HepG2 (cell line): Measurements from ENCODE around the gene FAM234A. TPM values are rescaled to one million over a fixed set of nuclear protein-coding genes. Genes with fewer than 3 reads are reported as not detected.
A peak's percentile ranks its signal among the peaks of the same experiment; 100 is the strongest.

Source experiments
- EHMT2 ChIP-seq: fragments of 200-600 bp; sonication (generic); IDR thresholded peaks from 2 replicates; pipeline ENCODE4 v1.7.0; 2017; ENCODE audit warnings: antibody characterized with exemption, low read depth, low read length, borderline replicate concordance
- HNRNPL ChIP-seq: fragments of 200-400 bp; formaldehyde crosslinking; IDR thresholded peaks from 2 replicates; pipeline ENCODE4 v1.6.1; 2017; ENCODE audit warnings: mild to moderate bottlenecking, low read depth, low read length
- MBNL3 ChIP-seq: fragments of 250-450 bp; sonication (Bioruptor Pico); conservative IDR thresholded peaks from 2 replicates; pipeline ENCODE4 v1.8.0; 2022; ENCODE audit warnings: mild to moderate bottlenecking, inconsistent platforms
- POLR2A ChIP-seq, 2 experiments: IDR thresholded peaks; 2 replicates each; pipeline ENCODE4 v1.6.1; 2011; ENCODE audit warnings: low read depth in 2 of 2, low read length in 2 of 2, mild to moderate bottlenecking in 1 of 2, moderate library complexity in 1 of 2; ENCODE audit not compliant: insufficient read depth in 1 of 2
- RFX3 ChIP-seq: IDR thresholded peaks from 2 replicates; pipeline ENCODE4 v1.6.1; 2016; ENCODE audit warnings: missing biosample characterization, missing genetic modification reagents
- SMARCC2 ChIP-seq: fragments of 450-650 bp; IDR thresholded peaks from 2 replicates; pipeline ENCODE4 v1.6.1; 2017; ENCODE audit warnings: antibody characterized with exemption, mild to moderate bottlenecking
- SP5 ChIP-seq: IDR thresholded peaks from 2 replicates; pipeline ENCODE4 v1.6.1; 2016; ENCODE audit warnings: low read depth, borderline replicate concordance
- TRIM24 ChIP-seq: sonication (generic); formaldehyde crosslinking; IDR thresholded peaks from 2 replicates; pipeline ENCODE4 v1.8.0; 2022; ENCODE audit warnings: mild to moderate bottlenecking, missing genetic modification reagents
- ZMYM4 ChIP-seq: sonication (generic); formaldehyde crosslinking; IDR thresholded peaks from 2 replicates; pipeline ENCODE4 v1.8.1; 2023; ENCODE audit warnings: mild to moderate bottlenecking, missing genetic modification reagents
- ZNF570 ChIP-seq: sonication (generic); formaldehyde crosslinking; IDR thresholded peaks from 2 replicates; pipeline ENCODE4 v1.4.0; 2020; ENCODE audit warnings: mild to moderate bottlenecking, missing genetic modification reagents, borderline replicate concordance
- ZNF749 ChIP-seq: sonication (generic); formaldehyde crosslinking; IDR thresholded peaks from 2 replicates; pipeline ENCODE4 v1.8.0; 2022; ENCODE audit warnings: mild to moderate bottlenecking, missing genetic modification reagents, moderate library complexity, borderline replicate concordance
- polyA plus RNA-seq, 8 experiments: library from polyadenylated mRNA; depleted of rRNA in 3 of 8; stranded (reverse) in 7 of 8; unstranded in 1 of 8; fragments of >200 nt; fragmentation: Illumina TruSeq in 4 of 8; extraction: Trizol in 4 of 8; gene quantifications; 2 replicates each; pipeline versions ENCODE4 v1.2.1 to v1.2.3, GENCODE V29; 2011 to 2016; ENCODE audit warnings: low read depth in 4 of 8, missing spikeins in 1 of 8, mixed read lengths in 1 of 8; ENCODE audit not compliant: insufficient read depth in 1 of 8
- total RNA-seq, 5 experiments: library from RNA; depleted of rRNA; stranded (reverse); fragments of >200 nt; fragmentation: Illumina TruSeq; extraction: Trizol; gene quantifications; 2 replicates each; pipeline ENCODE4 v1.2.3, GENCODE V29; 2016; ENCODE audit warnings: low read depth in 1 of 5
- TF ChIP-seq, protein P1 (sequence below): sonication (generic); formaldehyde crosslinking; IDR thresholded peaks from 2 replicates; pipeline ENCODE4 v1.9.0; 2021; ENCODE audit warnings: mild to moderate bottlenecking, missing genetic modification reagents
- TF ChIP-seq, protein P2 (sequence below): sonication (generic); formaldehyde crosslinking; IDR thresholded peaks from 2 replicates; pipeline ENCODE4 v1.4.0; 2020; ENCODE audit warnings: missing genetic modification reagents
- TF ChIP-seq, protein P3 (sequence below): sonication (generic); formaldehyde crosslinking; IDR thresholded peaks from 2 replicates; pipeline ENCODE4 v1.4.0; 2020; ENCODE audit warnings: missing genetic modification reagents
- TF ChIP-seq, protein P4 (sequence below): sonication (generic); formaldehyde crosslinking; IDR thresholded peaks from 2 replicates; pipeline ENCODE4 v1.5.0; 2020; ENCODE audit warnings: mild to moderate bottlenecking, missing genetic modification reagents

The FAM234A gene
- total and polyA plus RNA-seq, 2 of the 13 experiments (the other 11 are each of a cell fraction or from before 2014, with no cell fraction given) = 29.2 to 34.4 TPM

DNA sequence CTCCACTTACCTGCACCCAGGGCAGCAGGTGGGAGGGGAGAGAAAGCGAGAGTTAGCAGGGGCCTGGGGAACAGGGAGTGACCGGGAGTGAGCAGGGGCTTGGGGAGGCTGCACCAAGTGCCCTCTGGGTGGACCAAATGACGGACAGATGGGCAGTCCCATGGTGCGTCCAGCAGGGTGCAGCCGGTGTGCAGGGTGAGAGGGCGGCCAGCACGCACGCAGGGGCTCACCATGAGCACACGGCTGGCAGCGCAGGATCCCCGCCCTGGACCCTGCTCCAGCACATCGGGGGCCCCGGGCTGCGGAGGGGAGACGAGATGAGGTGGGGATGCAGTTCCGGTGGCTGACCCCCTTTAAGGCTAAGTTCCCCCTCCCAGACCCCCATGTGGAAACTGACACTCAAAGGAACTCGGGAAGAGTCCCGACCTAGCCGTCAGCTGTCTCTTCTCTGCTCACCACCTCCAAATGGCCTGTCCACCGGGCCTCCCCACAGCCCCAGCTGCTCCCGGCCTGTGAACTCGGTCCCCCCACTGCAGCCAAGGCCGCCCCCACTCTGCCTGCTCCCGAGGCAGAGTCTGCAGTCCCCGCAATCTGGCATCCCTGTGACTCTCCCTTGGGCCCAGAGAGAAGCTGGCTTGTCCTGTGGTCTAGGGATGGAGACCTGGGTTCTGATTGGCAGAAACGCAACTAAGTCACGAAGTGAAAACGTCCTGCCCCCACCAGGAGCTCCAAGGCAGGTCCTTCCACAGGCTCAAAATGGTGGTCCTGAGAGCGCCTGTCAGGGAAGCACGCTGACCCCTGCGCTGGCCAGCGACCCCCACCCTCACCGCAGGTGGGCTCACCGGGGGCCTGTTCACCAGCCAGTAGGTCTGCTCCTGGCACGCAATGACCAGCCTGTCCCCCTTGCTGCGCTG is 38.3 kb downstream of the FAM234A start (continued):
- TF ChIP-seq, protein P1, sequence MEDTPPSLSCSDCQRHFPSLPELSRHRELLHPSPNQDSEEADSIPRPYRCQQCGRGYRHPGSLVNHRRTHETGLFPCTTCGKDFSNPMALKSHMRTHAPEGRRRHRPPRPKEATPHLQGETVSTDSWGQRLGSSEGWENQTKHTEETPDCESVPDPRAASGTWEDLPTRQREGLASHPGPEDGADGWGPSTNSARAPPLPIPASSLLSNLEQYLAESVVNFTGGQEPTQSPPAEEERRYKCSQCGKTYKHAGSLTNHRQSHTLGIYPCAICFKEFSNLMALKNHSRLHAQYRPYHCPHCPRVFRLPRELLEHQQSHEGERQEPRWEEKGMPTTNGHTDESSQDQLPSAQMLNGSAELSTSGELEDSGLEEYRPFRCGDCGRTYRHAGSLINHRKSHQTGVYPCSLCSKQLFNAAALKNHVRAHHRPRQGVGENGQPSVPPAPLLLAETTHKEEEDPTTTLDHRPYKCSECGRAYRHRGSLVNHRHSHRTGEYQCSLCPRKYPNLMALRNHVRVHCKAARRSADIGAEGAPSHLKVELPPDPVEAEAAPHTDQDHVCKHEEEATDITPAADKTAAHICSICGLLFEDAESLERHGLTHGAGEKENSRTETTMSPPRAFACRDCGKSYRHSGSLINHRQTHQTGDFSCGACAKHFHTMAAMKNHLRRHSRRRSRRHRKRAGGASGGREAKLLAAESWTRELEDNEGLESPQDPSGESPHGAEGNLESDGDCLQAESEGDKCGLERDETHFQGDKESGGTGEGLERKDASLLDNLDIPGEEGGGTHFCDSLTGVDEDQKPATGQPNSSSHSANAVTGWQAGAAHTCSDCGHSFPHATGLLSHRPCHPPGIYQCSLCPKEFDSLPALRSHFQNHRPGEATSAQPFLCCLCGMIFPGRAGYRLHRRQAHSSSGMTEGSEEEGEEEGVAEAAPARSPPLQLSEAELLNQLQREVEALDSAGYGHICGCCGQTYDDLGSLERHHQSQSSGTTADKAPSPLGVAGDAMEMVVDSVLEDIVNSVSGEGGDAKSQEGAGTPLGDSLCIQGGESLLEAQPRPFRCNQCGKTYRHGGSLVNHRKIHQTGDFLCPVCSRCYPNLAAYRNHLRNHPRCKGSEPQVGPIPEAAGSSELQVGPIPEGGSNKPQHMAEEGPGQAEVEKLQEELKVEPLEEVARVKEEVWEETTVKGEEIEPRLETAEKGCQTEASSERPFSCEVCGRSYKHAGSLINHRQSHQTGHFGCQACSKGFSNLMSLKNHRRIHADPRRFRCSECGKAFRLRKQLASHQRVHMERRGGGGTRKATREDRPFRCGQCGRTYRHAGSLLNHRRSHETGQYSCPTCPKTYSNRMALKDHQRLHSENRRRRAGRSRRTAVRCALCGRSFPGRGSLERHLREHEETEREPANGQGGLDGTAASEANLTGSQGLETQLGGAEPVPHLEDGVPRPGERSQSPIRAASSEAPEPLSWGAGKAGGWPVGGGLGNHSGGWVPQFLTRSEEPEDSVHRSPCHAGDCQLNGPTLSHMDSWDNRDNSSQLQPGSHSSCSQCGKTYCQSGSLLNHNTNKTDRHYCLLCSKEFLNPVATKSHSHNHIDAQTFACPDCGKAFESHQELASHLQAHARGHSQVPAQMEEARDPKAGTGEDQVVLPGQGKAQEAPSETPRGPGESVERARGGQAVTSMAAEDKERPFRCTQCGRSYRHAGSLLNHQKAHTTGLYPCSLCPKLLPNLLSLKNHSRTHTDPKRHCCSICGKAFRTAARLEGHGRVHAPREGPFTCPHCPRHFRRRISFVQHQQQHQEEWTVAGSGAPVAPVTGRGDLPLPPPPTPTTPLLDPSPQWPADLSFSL (CRISPR knock-in tag) = no peak
- TF ChIP-seq POLR2A (IDR thresholded peaks at IDR 0.05; ENCODE audit: insufficient read depth in 1 of 2, low read depth in 2 of 2, low read length in 2 of 2) = no peak
- TF ChIP-seq, protein P2, sequence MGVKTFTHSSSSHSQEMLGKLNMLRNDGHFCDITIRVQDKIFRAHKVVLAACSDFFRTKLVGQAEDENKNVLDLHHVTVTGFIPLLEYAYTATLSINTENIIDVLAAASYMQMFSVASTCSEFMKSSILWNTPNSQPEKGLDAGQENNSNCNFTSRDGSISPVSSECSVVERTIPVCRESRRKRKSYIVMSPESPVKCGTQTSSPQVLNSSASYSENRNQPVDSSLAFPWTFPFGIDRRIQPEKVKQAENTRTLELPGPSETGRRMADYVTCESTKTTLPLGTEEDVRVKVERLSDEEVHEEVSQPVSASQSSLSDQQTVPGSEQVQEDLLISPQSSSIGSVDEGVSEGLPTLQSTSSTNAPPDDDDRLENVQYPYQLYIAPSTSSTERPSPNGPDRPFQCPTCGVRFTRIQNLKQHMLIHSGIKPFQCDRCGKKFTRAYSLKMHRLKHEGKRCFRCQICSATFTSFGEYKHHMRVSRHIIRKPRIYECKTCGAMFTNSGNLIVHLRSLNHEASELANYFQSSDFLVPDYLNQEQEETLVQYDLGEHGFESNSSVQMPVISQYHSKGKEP = no peak
- TF ChIP-seq, protein P3, sequence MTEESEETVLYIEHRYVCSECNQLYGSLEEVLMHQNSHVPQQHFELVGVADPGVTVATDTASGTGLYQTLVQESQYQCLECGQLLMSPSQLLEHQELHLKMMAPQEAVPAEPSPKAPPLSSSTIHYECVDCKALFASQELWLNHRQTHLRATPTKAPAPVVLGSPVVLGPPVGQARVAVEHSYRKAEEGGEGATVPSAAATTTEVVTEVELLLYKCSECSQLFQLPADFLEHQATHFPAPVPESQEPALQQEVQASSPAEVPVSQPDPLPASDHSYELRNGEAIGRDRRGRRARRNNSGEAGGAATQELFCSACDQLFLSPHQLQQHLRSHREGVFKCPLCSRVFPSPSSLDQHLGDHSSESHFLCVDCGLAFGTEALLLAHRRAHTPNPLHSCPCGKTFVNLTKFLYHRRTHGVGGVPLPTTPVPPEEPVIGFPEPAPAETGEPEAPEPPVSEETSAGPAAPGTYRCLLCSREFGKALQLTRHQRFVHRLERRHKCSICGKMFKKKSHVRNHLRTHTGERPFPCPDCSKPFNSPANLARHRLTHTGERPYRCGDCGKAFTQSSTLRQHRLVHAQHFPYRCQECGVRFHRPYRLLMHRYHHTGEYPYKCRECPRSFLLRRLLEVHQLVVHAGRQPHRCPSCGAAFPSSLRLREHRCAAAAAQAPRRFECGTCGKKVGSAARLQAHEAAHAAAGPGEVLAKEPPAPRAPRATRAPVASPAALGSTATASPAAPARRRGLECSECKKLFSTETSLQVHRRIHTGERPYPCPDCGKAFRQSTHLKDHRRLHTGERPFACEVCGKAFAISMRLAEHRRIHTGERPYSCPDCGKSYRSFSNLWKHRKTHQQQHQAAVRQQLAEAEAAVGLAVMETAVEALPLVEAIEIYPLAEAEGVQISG (CRISPR knock-in tag) = no peak
- no peak for TF ChIP-seq ZNF570
- no peak for TF ChIP-seq ZMYM4 (CRISPR knock-in tag)
- 0 out of 2 replicates have a peak, but pooled peaks have one; percentile 23 for TF ChIP-seq SP5 (CRISPR knock-in tag)
- no peak for TF ChIP-seq ZNF749
- TF ChIP-seq EHMT2 = no peak
- no peak for TF ChIP-seq TRIM24
- no peak for TF ChIP-seq MBNL3 (CRISPR knock-in tag)
- TF ChIP-seq SMARCC2 = no peak
- no peak for TF ChIP-seq RFX3 (CRISPR knock-in tag)
- TF ChIP-seq HNRNPL = 0 out of 2 replicates have a peak, but pooled peaks have one; percentile 57
- TF ChIP-seq, protein P4, sequence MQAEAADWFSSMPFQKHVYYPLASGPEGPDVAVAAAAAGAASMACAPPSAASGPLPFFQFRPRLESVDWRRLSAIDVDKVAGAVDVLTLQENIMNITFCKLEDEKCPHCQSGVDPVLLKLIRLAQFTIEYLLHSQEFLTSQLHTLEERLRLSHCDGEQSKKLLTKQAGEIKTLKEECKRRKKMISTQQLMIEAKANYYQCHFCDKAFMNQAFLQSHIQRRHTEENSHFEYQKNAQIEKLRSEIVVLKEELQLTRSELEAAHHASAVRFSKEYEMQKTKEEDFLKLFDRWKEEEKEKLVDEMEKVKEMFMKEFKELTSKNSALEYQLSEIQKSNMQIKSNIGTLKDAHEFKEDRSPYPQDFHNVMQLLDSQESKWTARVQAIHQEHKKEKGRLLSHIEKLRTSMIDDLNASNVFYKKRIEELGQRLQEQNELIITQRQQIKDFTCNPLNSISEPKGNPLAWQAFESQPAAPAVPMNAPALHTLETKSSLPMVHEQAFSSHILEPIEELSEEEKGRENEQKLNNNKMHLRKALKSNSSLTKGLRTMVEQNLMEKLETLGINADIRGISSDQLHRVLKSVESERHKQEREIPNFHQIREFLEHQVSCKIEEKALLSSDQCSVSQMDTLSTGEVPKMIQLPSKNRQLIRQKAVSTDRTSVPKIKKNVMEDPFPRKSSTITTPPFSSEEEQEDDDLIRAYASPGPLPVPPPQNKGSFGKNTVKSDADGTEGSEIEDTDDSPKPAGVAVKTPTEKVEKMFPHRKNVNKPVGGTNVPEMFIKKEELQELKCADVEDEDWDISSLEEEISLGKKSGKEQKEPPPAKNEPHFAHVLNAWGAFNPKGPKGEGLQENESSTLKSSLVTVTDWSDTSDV = no peak
